K562 treated with DMSO at 1 percent for 48 hours (cell line): Measurements from ENCODE around the gene TM2D3. TPM values are rescaled to one million over a fixed set of nuclear protein-coding genes. Genes with fewer than 3 reads are reported as not detected.

ENCODE experiments used
- total RNA-seq: library from RNA; unstranded; fragments of 300-600 nt; gene quantifications from 2 replicates; pipeline ENCODE4 v1.2.3, GENCODE V29; 2022; ENCODE audit warnings: low replicate concordance; ENCODE audit errors: extremely low read depth

TM2D3 gene, protein sequence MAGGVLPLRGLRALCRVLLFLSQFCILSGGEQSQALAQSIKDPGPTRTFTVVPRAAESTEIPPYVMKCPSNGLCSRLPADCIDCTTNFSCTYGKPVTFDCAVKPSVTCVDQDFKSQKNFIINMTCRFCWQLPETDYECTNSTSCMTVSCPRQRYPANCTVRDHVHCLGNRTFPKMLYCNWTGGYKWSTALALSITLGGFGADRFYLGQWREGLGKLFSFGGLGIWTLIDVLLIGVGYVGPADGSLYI
- not detected in 2 replicates for total RNA-seq

DNA sequence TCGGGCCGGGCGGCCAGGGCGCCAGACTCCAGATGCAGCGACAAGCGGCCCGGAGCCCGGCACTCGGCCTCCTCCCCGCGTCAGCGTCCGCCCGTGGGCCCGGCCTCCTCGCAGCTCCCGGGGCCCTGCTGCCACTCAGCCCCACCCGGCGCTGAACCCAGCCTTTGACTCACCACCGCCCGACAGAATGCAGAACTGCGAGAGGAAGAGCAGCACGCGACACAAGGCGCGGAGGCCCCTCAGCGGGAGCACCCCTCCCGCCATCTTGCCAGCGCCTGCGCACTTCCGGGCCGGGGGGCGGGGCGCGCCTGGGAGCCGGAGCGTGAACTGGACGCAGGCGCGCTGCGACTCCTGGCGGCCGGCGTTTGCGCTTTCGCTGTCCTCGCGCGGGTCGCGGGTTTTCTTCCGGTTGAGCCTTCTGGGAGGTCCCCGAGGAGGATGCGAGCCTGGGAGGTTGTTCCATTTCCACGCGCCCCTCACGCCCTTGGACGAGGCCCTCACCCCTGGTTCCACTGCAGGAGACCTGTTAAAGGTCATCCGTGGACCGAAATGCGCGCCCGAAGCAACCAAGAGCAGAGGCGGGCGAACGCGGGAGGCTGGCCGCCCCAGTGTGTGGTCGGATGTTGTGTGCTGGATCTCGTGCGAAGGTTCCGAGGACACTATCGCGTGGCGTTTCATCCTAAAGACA is at the start of gene TM2D3:
TM2D3 (minus strand) TSS at position 284 of the 688 bp plus-strand sequence; CDS start at position 264, 20 bp downstream.

Other genes with a start within 250 kb of the TM2D3 start
- gene PCSK6, start 162.7 kb downstream of the TM2D3 start, total RNA-seq: not detected in 2 replicates
- gene TARS3, start 72.1 kb upstream of the TM2D3 start, total RNA-seq: not detected in 2 replicates
- gene OR4F6, start 151.1 kb upstream of the TM2D3 start, total RNA-seq: not detected in 2 replicates
- not detected in 2 replicates for gene OR4F15, start 159.8 kb upstream of the TM2D3 start, total RNA-seq